ENCODE results near the gene CASZ1.

Gene CASZ1

GRCh38 chr1:10677491-10678391 lies 118.7 kb downstream of the CASZ1 start:
- DNase-seq (ENCODE audit: extremely low read depth in 1 of 2, low read depth in 1 of 2): no peak

GRCh38 chr1:10676963-10677362 lies 119.5 kb downstream of the CASZ1 start:
- DNase-seq (ENCODE audit: extremely low read depth in 1 of 2, low read depth in 1 of 2): no peak

GRCh38 chr1:10675813-10676212 lies 120.6 kb downstream of the CASZ1 start:
- no peak for DNase-seq (ENCODE audit: extremely low read depth in 1 of 2, low read depth in 1 of 2)

- DNase-seq (ENCODE audit: extremely low read depth in 1 of 2, low read depth in 1 of 2): no peak
These were observed 121.5 kb downstream of the CASZ1 start for GRCh38 chr1:10674700-10675609.

- no peak for DNase-seq (ENCODE audit: extremely low read depth in 1 of 2, low read depth in 1 of 2)
These were observed 122.2 kb downstream of the CASZ1 start for GRCh38 chr1:10674222-10674621.

GRCh38 chr1:10673109-10673711 lies 123.2 kb downstream of the CASZ1 start:
- no peak for DNase-seq (ENCODE audit: extremely low read depth in 1 of 2, low read depth in 1 of 2)

GRCh38 chr1:10672343-10673050 lies 123.9 kb downstream of the CASZ1 start:
- DNase-seq (ENCODE audit: extremely low read depth in 1 of 2, low read depth in 1 of 2): no peak

GRCh38 chr1:10671622-10672342 lies 124.7 kb downstream of the CASZ1 start:
- no peak for DNase-seq (ENCODE audit: extremely low read depth in 1 of 2, low read depth in 1 of 2)

- no peak for DNase-seq (ENCODE audit: extremely low read depth in 1 of 2, low read depth in 1 of 2)
These were observed 125.4 kb downstream of the CASZ1 start for GRCh38 chr1:10671090-10671489.

- DNase-seq (ENCODE audit: extremely low read depth in 1 of 2, low read depth in 1 of 2): no peak
These were observed 126.3 kb downstream of the CASZ1 start for GRCh38 chr1:10670190-10670589.

GRCh38 chr1:10669570-10669969 lies 126.9 kb downstream of the CASZ1 start:
- no peak for DNase-seq (ENCODE audit: extremely low read depth in 1 of 2, low read depth in 1 of 2)

GRCh38 chr1:10667861-10668761 lies 128.3 kb downstream of the CASZ1 start:
- no peak for DNase-seq (ENCODE audit: extremely low read depth in 1 of 2, low read depth in 1 of 2)

GRCh38 chr1:10665930-10666850 lies 130.3 kb downstream of the CASZ1 start:
- DNase-seq (ENCODE audit: extremely low read depth in 1 of 2, low read depth in 1 of 2): no peak

- no peak for DNase-seq (ENCODE audit: extremely low read depth in 1 of 2, low read depth in 1 of 2)
These were observed 131.2 kb downstream of the CASZ1 start for GRCh38 chr1:10665226-10665625.

GRCh38 chr1:10664251-10664650 lies 132.2 kb downstream of the CASZ1 start:
- DNase-seq (ENCODE audit: extremely low read depth in 1 of 2, low read depth in 1 of 2): no peak

GRCh38 chr1:10663678-10664035 lies 132.8 kb downstream of the CASZ1 start:
- DNase-seq (ENCODE audit: extremely low read depth in 1 of 2, low read depth in 1 of 2): no peak

GRCh38 chr1:10662824-10663677 lies 133.4 kb downstream of the CASZ1 start:
- DNase-seq (ENCODE audit: extremely low read depth in 1 of 2, low read depth in 1 of 2): no peak
